ENCODE data around the gene SACS. TPM values are rescaled to one million over a fixed set of nuclear protein-coding genes. Genes with fewer than 3 reads are reported as not detected.

The SACS gene
- total RNA-seq, 1 experiment from 2014 or later = 53.0 TPM

DNA sequence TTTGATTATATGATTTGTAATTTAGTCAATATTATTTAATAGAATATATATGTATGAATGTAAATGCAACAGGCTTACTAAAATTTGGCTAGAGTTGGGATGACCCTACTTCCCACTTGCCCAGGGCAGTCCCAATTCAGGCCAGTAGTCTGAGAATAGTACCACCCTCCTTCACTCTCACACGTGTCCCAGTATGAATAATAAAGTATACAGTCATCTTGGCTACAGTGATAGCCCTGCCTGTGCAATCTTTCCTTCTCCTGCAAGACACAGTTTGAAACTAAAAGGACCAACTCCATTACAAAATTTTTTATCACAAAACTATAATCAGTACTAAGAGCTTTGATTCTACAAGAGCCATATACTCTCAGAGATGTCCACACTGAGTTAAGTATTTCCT is 76.2 kb downstream of the SACS start:
- no peaks in the 10 kb centered on the region for H3K79me1 ChIP-seq (ENCODE audit: insufficient read depth, low read depth, low read length, poor library complexity, severe bottlenecking)
- no peak overlapping the region for H2BK15ac ChIP-seq (ENCODE audit: low read depth, low read length)
- TF ChIP-seq, protein P1, sequence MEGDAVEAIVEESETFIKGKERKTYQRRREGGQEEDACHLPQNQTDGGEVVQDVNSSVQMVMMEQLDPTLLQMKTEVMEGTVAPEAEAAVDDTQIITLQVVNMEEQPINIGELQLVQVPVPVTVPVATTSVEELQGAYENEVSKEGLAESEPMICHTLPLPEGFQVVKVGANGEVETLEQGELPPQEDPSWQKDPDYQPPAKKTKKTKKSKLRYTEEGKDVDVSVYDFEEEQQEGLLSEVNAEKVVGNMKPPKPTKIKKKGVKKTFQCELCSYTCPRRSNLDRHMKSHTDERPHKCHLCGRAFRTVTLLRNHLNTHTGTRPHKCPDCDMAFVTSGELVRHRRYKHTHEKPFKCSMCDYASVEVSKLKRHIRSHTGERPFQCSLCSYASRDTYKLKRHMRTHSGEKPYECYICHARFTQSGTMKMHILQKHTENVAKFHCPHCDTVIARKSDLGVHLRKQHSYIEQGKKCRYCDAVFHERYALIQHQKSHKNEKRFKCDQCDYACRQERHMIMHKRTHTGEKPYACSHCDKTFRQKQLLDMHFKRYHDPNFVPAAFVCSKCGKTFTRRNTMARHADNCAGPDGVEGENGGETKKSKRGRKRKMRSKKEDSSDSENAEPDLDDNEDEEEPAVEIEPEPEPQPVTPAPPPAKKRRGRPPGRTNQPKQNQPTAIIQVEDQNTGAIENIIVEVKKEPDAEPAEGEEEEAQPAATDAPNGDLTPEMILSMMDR (conservative IDR thresholded peaks at IDR 0.05) = no peak
- no peak overlapping the region for H2BK120ac ChIP-seq (ENCODE audit: low read depth, low read length, poor library complexity, severe bottlenecking)
- no peaks in the 10 kb centered on the region for H3K79me2 ChIP-seq (ENCODE audit: insufficient read depth, low read length)
- H3K9ac ChIP-seq (ENCODE audit: extremely low read depth, insufficient read length, low read length) = no peak overlapping the region
- H3K4me1 ChIP-seq (ENCODE audit: insufficient read depth, low read length) = no peaks in the 10 kb centered on the region
- no peak overlapping the region for H4K8ac ChIP-seq (replicated peaks; ENCODE audit: insufficient read length, low read depth, low read length)
- no peaks in the 10 kb centered on the region; the same call in 1 of the 2 replicates for H3K27me3 ChIP-seq (ENCODE audit: insufficient read depth, low read length)
- no peaks in the 10 kb centered on the region for H3K9me3 Mint-ChIP-seq
- no peak overlapping the region for H3K27ac ChIP-seq (ENCODE audit: insufficient read length, low read depth, low read length)
- no peak overlapping the region for H2AFZ ChIP-seq (ENCODE audit: low read length)
- no peak overlapping the region for H3K18ac ChIP-seq (ENCODE audit: insufficient read length, low read depth, low read length)
- H3K4me3 Mint-ChIP-seq = no peak overlapping the region
- no peaks in the 10 kb centered on the region for H3K27me3 Mint-ChIP-seq (ENCODE audit: low read depth)
- H4K91ac ChIP-seq (ENCODE audit: insufficient read length, low read depth, low read length) = no peak overlapping the region
- no peak overlapping the region for H3K4ac ChIP-seq (ENCODE audit: low read depth, low read length)
- no peak overlapping the region for H2BK5ac ChIP-seq (ENCODE audit: insufficient read length, low read length)
- H3K56ac ChIP-seq (ENCODE audit: insufficient read length, low read depth, low read length) = no peak overlapping the region
- peaks cover 18 to 67% (median 33%) of the 10 kb centered on the region in 3 experiments; a peak in 6 of 7 replicates for H3K36me3 Mint-ChIP-seq (ENCODE audit: insufficient read depth in 1 of 3, low read depth in 3 of 3)
- no peak overlapping the region for H3T11ph ChIP-seq (ENCODE audit: low read length)
- peaks cover 2 to 4% of the 10 kb centered on the region in 2 experiments; a peak in 1 of 4 replicates for H3K4me1 Mint-ChIP-seq
- no peak overlapping the region for H2BK12ac ChIP-seq (ENCODE audit: insufficient read length, low read depth, low read length)
- no peak overlapping the region for H3K4me2 ChIP-seq (ENCODE audit: insufficient read depth, insufficient read length, low read length)
- no CpG with 5 or more reads among the region's 1 CpG for WGBS (ENCODE audit: extremely low coverage, insufficient read length, low lambda C conversion rate)
- H2BK20ac ChIP-seq (ENCODE audit: low read depth, low read length, poor library complexity, severe bottlenecking) = no peak overlapping the region
- no peak overlapping the region for H2AK5ac ChIP-seq (ENCODE audit: insufficient read length, low read length)
- no peaks in the 10 kb centered on the region for H3K9me3 ChIP-seq (ENCODE audit: control insufficient read depth, low read depth, low read length)
- H3K23ac ChIP-seq (ENCODE audit: insufficient read length, low read depth, low read length) = no peak overlapping the region
- no peak overlapping the region for H3K14ac ChIP-seq (ENCODE audit: insufficient read depth, low read length)
- H3K23me2 ChIP-seq (ENCODE audit: insufficient read length, low read depth, low read length, poor library complexity, severe bottlenecking) = no peaks in the 10 kb centered on the region
- no peak for DNase-seq
- H4K20me1 ChIP-seq (ENCODE audit: control insufficient read depth, insufficient read depth, insufficient read length) = no peaks in the 10 kb centered on the region
- H3K27ac Mint-ChIP-seq = no peak overlapping the region
- H4K5ac ChIP-seq (ENCODE audit: insufficient read length, low read depth, low read length) = no peak overlapping the region
